Stimulated activated CD4-positive, alpha-beta T cell treated with anti-CD3 and anti-CD28 coated beads, Interleukin-1b, Interleukin-23, amount 100 ng/mL, for 1 hour (primary cell): ENCODE data around the gene HELZ2.
"Not testable (repeated sequence)": the region's sequence is repeated elsewhere in the genome, so short reads cannot be mapped to it uniquely, and the experiment has no call there.

Experiments
- DNase-seq, 2 donors: peaks; one replicate each; pipeline ENCODE4 v3.0.0-alpha.2; 2020; ENCODE audit warnings: low read depth in 2 of 2

Gene HELZ2

GRCh38 chr20:63578224-63579016 lies 4.4 kb upstream of the HELZ2 start:
- DNase-seq, result no peak

- DNase-seq, result no peak
These were observed 3.4 kb upstream of the HELZ2 start for GRCh38 chr20:63577317-63577894.

- DNase-seq, result no peak
These were observed 2.3 kb upstream of the HELZ2 start for GRCh38 chr20:63576311-63576710.

GRCh38 chr20:63574829-63575743 lies 1.0 kb upstream of the HELZ2 start:
- DNase-seq, result no peak

GRCh38 chr20:63573647-63574131 lies 350 bp downstream of the HELZ2 start:
- no peak for DNase-seq

GRCh38 chr20:63572788-63573646 lies 1.0 kb downstream of the HELZ2 start:
- no peak for DNase-seq

GRCh38 chr20:63572071-63572787 lies 1.8 kb downstream of the HELZ2 start:
- no peak for DNase-seq

GRCh38 chr20:63571087-63571478 lies 3.0 kb downstream of the HELZ2 start:
- not testable (repeated sequence) for DNase-seq

GRCh38 chr20:63570281-63571086 lies 3.6 kb downstream of the HELZ2 start:
- no peak for DNase-seq

- DNase-seq, result no peak
These were observed 4.8 kb downstream of the HELZ2 start for GRCh38 chr20:63568986-63569949.

- no peak for DNase-seq
These were observed 5.7 kb downstream of the HELZ2 start for GRCh38 chr20:63568170-63568981.

- DNase-seq, result no peak
These were observed 6.5 kb downstream of the HELZ2 start for GRCh38 chr20:63567386-63568169.

- no peak for DNase-seq
These were observed 7.0 kb downstream of the HELZ2 start for GRCh38 chr20:63567136-63567385.

- no peak for DNase-seq
These were observed 7.5 kb downstream of the HELZ2 start for GRCh38 chr20:63566395-63567135.

GRCh38 chr20:63565699-63566335 lies 8.2 kb downstream of the HELZ2 start:
- DNase-seq, result no peak
